Measurements from ENCODE around the gene NDUFA6. TPM values are rescaled to one million over a fixed set of nuclear protein-coding genes. Genes with fewer than 3 reads are reported as not detected.
"Not testable (repeated sequence)": the region's sequence is repeated elsewhere in the genome, so short reads cannot be mapped to it uniquely, and the experiment has no call there.

Gene NDUFA6
- total RNA-seq: 92.4 and 95.1 TPM in 2 replicates

DNA sequence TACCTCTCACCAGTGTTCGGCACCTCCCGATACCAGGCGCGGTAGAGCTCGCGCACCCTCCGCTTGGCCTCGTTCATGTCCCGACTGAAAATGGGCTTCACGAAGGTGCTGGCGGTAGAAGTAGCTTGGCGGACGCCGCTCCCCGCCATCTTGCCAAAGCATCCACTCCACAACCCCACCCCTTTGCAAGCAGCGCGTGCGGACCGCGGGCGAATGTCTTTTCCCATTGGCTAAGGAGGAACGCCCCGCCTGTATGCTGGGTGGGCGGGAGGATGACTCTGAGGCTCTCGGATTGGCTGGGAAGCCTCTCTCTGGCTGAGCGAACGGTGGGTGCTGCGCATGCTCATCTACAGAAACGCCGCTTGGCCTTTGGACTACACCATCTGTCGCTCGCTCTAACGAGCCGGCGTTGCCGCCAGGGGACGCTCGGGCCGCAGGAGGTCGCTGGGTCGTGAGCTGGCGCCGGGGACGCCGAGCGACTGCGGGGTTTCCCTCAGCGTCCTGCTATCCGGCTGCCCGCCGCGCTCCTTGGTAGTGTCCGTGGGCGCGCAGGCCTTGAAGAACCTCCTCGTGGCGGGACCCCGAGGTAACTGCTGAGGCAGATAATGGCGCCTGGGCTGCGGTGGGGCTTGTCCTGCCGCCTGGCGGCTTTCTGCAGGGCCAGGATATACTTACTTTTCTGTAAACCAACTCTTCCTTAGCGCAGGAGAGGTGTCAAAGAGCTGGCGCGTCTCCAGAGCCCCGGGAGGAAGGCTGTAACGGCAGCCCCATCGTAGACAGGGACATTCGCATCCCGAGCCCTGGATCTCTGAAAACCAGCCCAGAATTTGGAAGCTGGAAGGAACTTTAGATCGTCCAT is at the start of gene NDUFA6:
Gene NDUFA6 (minus strand): TSS at position 177 of the 859 bp plus-strand sequence. CDS start 28 bp downstream, at position 149.
- intact Hi-C loops (cut with micrococcal nuclease): loop anchor here (1.0 to 5.0 kb wide), 6 partner anchors 11 to 524 kb away; partner anchors contain the start of genes POLDIP3 and TCF20
- Mint-ChIP-seq H3K36me3 (ENCODE audit: low read depth) (peaks cover 40% of the 10 kb centered on the region), H3K27ac (peak within 1 kb of the TSS; percentile 100), H3K9me3 (peaks cover 5% of the 10 kb centered on the region), H3K27me3 (ENCODE audit: low read depth) (no peaks in the 10 kb centered on the region), H3K4me3 (ENCODE audit: low read depth) (peak within 1 kb of the TSS; percentile 98), H3K4me1 (ENCODE audit: low read depth) (peaks cover 22% of the 10 kb centered on the region)
- peak; percentile 99 for DNase-seq (ENCODE audit: low spot score)

GRCh38 chr22:42140153-42140552 is 49.6 kb upstream of the NDUFA6 start:
- H3K4me3 Mint-ChIP-seq (ENCODE audit: low read depth); intact Hi-C loops (cut with micrococcal nuclease); DNase-seq (ENCODE audit: low spot score); H3K4me1 Mint-ChIP-seq (ENCODE audit: low read depth); H3K9me3 Mint-ChIP-seq; H3K27me3 Mint-ChIP-seq (ENCODE audit: low read depth); H3K27ac Mint-ChIP-seq: not testable (repeated sequence)
- peaks cover 19% of the 10 kb centered on the region for H3K36me3 Mint-ChIP-seq (ENCODE audit: low read depth)

GRCh38 chr22:42139508-42139907 is 48.9 kb upstream of the NDUFA6 start:
- peaks cover 14% of the 10 kb centered on the region for H3K36me3 Mint-ChIP-seq (ENCODE audit: low read depth)
- H3K27me3 Mint-ChIP-seq (ENCODE audit: low read depth); H3K9me3 Mint-ChIP-seq; intact Hi-C loops (cut with micrococcal nuclease); DNase-seq (ENCODE audit: low spot score); H3K4me1 Mint-ChIP-seq (ENCODE audit: low read depth); H3K27ac Mint-ChIP-seq; H3K4me3 Mint-ChIP-seq (ENCODE audit: low read depth): not testable (repeated sequence)

- no peaks in the 10 kb centered on the region for H3K9me3 Mint-ChIP-seq
- intact Hi-C loops (cut with micrococcal nuclease): no loop called here
- H3K27ac Mint-ChIP-seq: no peak overlapping the region
- no peak for DNase-seq (ENCODE audit: low spot score)
- no peak overlapping the region for H3K4me3 Mint-ChIP-seq (ENCODE audit: low read depth)
- H3K36me3 Mint-ChIP-seq (ENCODE audit: low read depth): peaks cover 14% of the 10 kb centered on the region
- no peaks in the 10 kb centered on the region for H3K27me3 Mint-ChIP-seq (ENCODE audit: low read depth)
- no peaks in the 10 kb centered on the region for H3K4me1 Mint-ChIP-seq (ENCODE audit: low read depth)
Measured at GRCh38 chr22:42138972-42139371, 48.4 kb upstream of the NDUFA6 start.

GRCh38 chr22:42138122-42138770 is 47.7 kb upstream of the NDUFA6 start:
- no peak overlapping the region for H3K4me3 Mint-ChIP-seq (ENCODE audit: low read depth)
- H3K36me3 Mint-ChIP-seq (ENCODE audit: low read depth): peaks cover 14% of the 10 kb centered on the region
- no peaks in the 10 kb centered on the region for H3K27me3 Mint-ChIP-seq (ENCODE audit: low read depth)
- intact Hi-C loops (cut with micrococcal nuclease): no loop called here
- DNase-seq (ENCODE audit: low spot score): no peak
- H3K9me3 Mint-ChIP-seq: no peaks in the 10 kb centered on the region
- no peaks in the 10 kb centered on the region for H3K4me1 Mint-ChIP-seq (ENCODE audit: low read depth)
- H3K27ac Mint-ChIP-seq: no peak overlapping the region

DNA sequence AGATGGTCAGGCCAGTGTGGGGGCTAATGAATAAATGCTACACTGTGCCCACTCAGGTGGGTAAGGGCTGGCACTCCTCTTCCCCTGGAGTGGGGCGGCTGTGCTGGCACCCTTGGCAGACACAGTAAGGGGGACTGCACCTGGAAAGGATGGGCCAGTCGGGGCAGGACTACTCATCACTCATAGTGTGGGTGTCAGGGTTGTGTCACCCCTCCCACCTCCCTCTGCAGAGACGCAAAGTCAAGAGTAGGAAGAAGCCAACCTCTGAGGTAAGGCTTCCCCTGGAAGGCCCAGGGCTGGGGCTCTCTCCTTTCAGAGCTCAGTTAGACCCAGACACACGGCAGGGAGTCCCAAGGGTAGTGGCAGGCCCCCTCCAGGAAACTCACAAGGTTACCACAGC is 45.1 kb upstream of the NDUFA6 start:
- H3K4me1 Mint-ChIP-seq (ENCODE audit: low read depth); intact Hi-C loops (cut with micrococcal nuclease); H3K27me3 Mint-ChIP-seq (ENCODE audit: low read depth): not testable (repeated sequence)

GRCh38 chr22:42134100-42135020 is 43.8 kb upstream of the NDUFA6 start:
- no peaks in the 10 kb centered on the region for H3K9me3 Mint-ChIP-seq
- DNase-seq (ENCODE audit: low spot score): no peak
- H3K4me3 Mint-ChIP-seq (ENCODE audit: low read depth): no peak overlapping the region
- intact Hi-C loops (cut with micrococcal nuclease): no loop called here
- H3K27ac Mint-ChIP-seq: no peak overlapping the region
- H3K27me3 Mint-ChIP-seq (ENCODE audit: low read depth): no peaks in the 10 kb centered on the region
- peaks cover 5% of the 10 kb centered on the region for H3K36me3 Mint-ChIP-seq (ENCODE audit: low read depth)
- no peaks in the 10 kb centered on the region for H3K4me1 Mint-ChIP-seq (ENCODE audit: low read depth)

More for the DNA sequence above, 45.1 kb upstream of the NDUFA6 start:
- not testable (repeated sequence) for H3K4me3 Mint-ChIP-seq (ENCODE audit: low read depth); H3K9me3 Mint-ChIP-seq; H3K27ac Mint-ChIP-seq; DNase-seq (ENCODE audit: low spot score)
- H3K36me3 Mint-ChIP-seq (ENCODE audit: low read depth): peaks cover 11% of the 10 kb centered on the region

DNA sequence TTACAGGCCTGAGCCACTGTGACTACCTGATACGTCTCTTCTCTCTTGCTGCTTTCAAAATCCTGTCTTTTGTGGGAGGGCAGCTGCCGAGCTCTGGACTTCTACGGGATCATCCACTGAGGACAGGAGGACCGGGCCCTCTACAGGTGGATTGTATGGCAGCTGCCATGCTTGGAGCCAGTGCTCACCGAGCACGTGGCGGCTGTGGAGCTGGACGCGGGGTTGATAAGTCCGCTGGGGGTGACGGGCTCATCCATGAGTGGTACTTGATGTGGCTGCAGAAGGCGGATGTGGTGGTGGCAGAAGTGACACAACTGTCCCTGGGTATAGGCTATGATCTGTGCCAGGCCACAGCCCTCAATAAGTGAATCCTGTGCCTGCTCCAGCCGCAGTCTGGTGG is 41.9 kb upstream of the NDUFA6 start:
- intact Hi-C loops (cut with micrococcal nuclease): no loop called here
- no peaks in the 10 kb centered on the region for H3K27me3 Mint-ChIP-seq (ENCODE audit: low read depth)
- no peaks in the 10 kb centered on the region for H3K9me3 Mint-ChIP-seq
- no peaks in the 10 kb centered on the region for H3K4me1 Mint-ChIP-seq (ENCODE audit: low read depth)
- DNase-seq (ENCODE audit: low spot score): no peak
- no peak overlapping the region for H3K4me3 Mint-ChIP-seq (ENCODE audit: low read depth)
- H3K36me3 Mint-ChIP-seq (ENCODE audit: low read depth): no peaks in the 10 kb centered on the region
- H3K27ac Mint-ChIP-seq: no peak overlapping the region

- intact Hi-C loops (cut with micrococcal nuclease): no loop called here
- no peak for DNase-seq (ENCODE audit: low spot score)
- Mint-ChIP-seq H3K27ac (no peak overlapping the region), H3K27me3 (ENCODE audit: low read depth) (no peaks in the 10 kb centered on the region), H3K4me3 (ENCODE audit: low read depth) (no peak overlapping the region), H3K4me1 (ENCODE audit: low read depth) (no peaks in the 10 kb centered on the region), H3K36me3 (ENCODE audit: low read depth) (no peaks in the 10 kb centered on the region), H3K9me3 (no peaks in the 10 kb centered on the region)
Measured at GRCh38 chr22:42131562-42131961, 41.0 kb upstream of the NDUFA6 start.

GRCh38 chr22:42130639-42131431 is 40.3 kb upstream of the NDUFA6 start, which contains the start of gene CYP2D6:
Gene CYP2D6 (minus strand): TSS chr22:42130810. CDS start chr22:42130791, 19 bp downstream.
- H3K27me3 Mint-ChIP-seq (ENCODE audit: low read depth); H3K36me3 Mint-ChIP-seq (ENCODE audit: low read depth); H3K4me1 Mint-ChIP-seq (ENCODE audit: low read depth); H3K4me3 Mint-ChIP-seq (ENCODE audit: low read depth); intact Hi-C loops (cut with micrococcal nuclease); H3K9me3 Mint-ChIP-seq; H3K27ac Mint-ChIP-seq; DNase-seq (ENCODE audit: low spot score): not testable (repeated sequence)

GRCh38 chr22:42130182-42130581 is 39.6 kb upstream of the NDUFA6 start:
- H3K36me3 Mint-ChIP-seq (ENCODE audit: low read depth); DNase-seq (ENCODE audit: low spot score); H3K27me3 Mint-ChIP-seq (ENCODE audit: low read depth); H3K27ac Mint-ChIP-seq; H3K4me3 Mint-ChIP-seq (ENCODE audit: low read depth); H3K4me1 Mint-ChIP-seq (ENCODE audit: low read depth); intact Hi-C loops (cut with micrococcal nuclease); H3K9me3 Mint-ChIP-seq: not testable (repeated sequence)
